KMS-11 (cell line): ENCODE results near the gene PTPRT.

Source experiments
- H2AFZ ChIP-seq: fragments of 200-600 bp; sonication (generic); 2 replicates; pipeline ENCODE4 v1.6.1; 2016; ENCODE audit warnings: antibody characterized with exemption, mixed run types, low read depth
- H3K27ac ChIP-seq: fragments of 200-600 bp; sonication (generic); 2 replicates; pipeline ENCODE4 v1.6.1; 2016; ENCODE audit warnings: mild to moderate bottlenecking, mixed run types
- H3K27me3 ChIP-seq: fragments of 200-600 bp; sonication (generic); 2 replicates; pipeline ENCODE4 v1.6.1; 2017; ENCODE audit warnings: mild to moderate bottlenecking, low read depth, mixed run types, moderate library complexity; ENCODE audit not compliant: insufficient read depth
- H3K36me3 ChIP-seq: fragments of 200-600 bp; sonication (generic); 2 replicates; pipeline ENCODE4 v1.6.1; 2017; ENCODE audit warnings: mild to moderate bottlenecking, mixed run types; ENCODE audit not compliant: insufficient read depth
- H3K4me1 ChIP-seq: fragments of 200-600 bp; sonication (generic); 2 replicates; pipeline ENCODE4 v1.6.1; 2016; ENCODE audit warnings: mild to moderate bottlenecking, low read depth, mixed run types; ENCODE audit not compliant: poor library complexity, severe bottlenecking
- H3K4me2 ChIP-seq: fragments of 200-600 bp; sonication (generic); 2 replicates; pipeline ENCODE4 v1.7.0; 2016; ENCODE audit warnings: mild to moderate bottlenecking, mixed run types
- H3K4me3 ChIP-seq: fragments of 200-600 bp; sonication (generic); IDR thresholded peaks from 2 replicates; pipeline ENCODE4 v1.6.1; 2017; ENCODE audit warnings: low read depth, low read length, mixed read lengths; ENCODE audit not compliant: insufficient read depth
- H3K79me2 ChIP-seq: fragments of 200-600 bp; sonication (generic); 2 replicates; pipeline ENCODE4 v1.6.1; 2016; ENCODE audit warnings: low read depth, mixed run types; ENCODE audit not compliant: insufficient read depth
- H3K9ac ChIP-seq: fragments of 200-600 bp; sonication (generic); 2 replicates; pipeline ENCODE4 v1.6.1; 2016; ENCODE audit warnings: mild to moderate bottlenecking, mixed run types
- H4K20me1 ChIP-seq: fragments of 200-600 bp; sonication (generic); 2 replicates; pipeline ENCODE4 v1.6.1; 2016; ENCODE audit warnings: mild to moderate bottlenecking, mixed run types; ENCODE audit not compliant: insufficient read depth
- TF ChIP-seq, protein P1 (sequence below): fragments of 200-600 bp; sonication (generic); conservative IDR thresholded peaks from 2 replicates; pipeline ENCODE4 v1.6.1; 2017; ENCODE audit warnings: low read depth, mild to moderate bottlenecking, antibody characterized with exemption, low read length, moderate library complexity, mixed read lengths

PTPRT gene

DNA sequence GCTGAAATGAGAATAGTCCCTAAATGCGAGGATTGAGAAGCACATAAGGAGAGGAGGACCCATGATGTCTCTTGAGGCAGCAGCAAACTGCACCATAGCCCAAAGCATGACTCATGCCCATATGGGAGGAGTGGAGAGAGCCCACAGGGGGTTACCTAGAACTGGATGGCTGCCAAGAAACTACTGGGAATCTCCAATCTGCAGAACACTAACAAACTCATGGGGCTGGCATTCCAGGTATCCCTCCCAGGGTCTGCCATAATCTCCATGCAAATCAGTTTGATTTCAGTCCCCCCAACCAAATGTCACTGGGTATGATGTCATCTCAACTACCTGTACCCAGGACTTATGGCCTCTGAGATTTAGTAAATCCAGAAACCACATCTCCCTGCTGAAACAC lies 410.5 kb downstream of the PTPRT start:
- TF ChIP-seq, protein P1, sequence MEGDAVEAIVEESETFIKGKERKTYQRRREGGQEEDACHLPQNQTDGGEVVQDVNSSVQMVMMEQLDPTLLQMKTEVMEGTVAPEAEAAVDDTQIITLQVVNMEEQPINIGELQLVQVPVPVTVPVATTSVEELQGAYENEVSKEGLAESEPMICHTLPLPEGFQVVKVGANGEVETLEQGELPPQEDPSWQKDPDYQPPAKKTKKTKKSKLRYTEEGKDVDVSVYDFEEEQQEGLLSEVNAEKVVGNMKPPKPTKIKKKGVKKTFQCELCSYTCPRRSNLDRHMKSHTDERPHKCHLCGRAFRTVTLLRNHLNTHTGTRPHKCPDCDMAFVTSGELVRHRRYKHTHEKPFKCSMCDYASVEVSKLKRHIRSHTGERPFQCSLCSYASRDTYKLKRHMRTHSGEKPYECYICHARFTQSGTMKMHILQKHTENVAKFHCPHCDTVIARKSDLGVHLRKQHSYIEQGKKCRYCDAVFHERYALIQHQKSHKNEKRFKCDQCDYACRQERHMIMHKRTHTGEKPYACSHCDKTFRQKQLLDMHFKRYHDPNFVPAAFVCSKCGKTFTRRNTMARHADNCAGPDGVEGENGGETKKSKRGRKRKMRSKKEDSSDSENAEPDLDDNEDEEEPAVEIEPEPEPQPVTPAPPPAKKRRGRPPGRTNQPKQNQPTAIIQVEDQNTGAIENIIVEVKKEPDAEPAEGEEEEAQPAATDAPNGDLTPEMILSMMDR, result no peak
- H3K4me1 ChIP-seq, result no peaks in the 10 kb centered on the region
- H3K4me2 ChIP-seq, result no peak overlapping the region
- H3K36me3 ChIP-seq, result no peaks in the 10 kb centered on the region
- no peaks in the 10 kb centered on the region for H3K79me2 ChIP-seq
- no peak overlapping the region for H3K27ac ChIP-seq
- H3K4me3 ChIP-seq, result no peak overlapping the region
- no peaks in the 10 kb centered on the region for H4K20me1 ChIP-seq
- no peaks in the 10 kb centered on the region for H3K27me3 ChIP-seq
- no peak overlapping the region for H3K9ac ChIP-seq
- no peak overlapping the region for H2AFZ ChIP-seq

DNA sequence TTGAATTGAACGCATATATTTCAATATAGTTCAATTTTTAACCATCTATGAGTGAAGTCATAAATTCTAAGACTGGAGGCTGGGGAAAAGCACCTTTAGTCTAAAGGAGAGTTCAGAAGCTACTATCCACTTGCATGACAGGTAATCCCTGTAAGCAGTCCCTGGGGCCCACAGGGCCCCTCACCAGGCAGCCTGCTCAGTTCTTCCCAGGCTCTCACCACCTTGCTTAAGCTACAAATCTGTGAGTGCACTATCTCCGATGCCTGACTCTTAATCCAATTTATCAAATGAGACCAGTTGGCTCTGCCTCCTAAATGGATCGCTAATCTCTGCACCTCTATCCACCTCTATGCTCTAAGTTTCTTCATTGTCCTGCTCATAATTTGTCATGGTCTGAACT lies 413.8 kb downstream of the PTPRT start:
- H4K20me1 ChIP-seq, result no peaks in the 10 kb centered on the region
- no peaks in the 10 kb centered on the region for H3K79me2 ChIP-seq
- no peak overlapping the region for H3K4me3 ChIP-seq
- H3K27me3 ChIP-seq, result no peaks in the 10 kb centered on the region
- no peak overlapping the region for H3K4me2 ChIP-seq
- no peak overlapping the region for H2AFZ ChIP-seq
- no peaks in the 10 kb centered on the region for H3K4me1 ChIP-seq
- TF ChIP-seq, protein P1, result no peak
- H3K9ac ChIP-seq, result no peak overlapping the region
- H3K36me3 ChIP-seq, result no peaks in the 10 kb centered on the region
- no peak overlapping the region for H3K27ac ChIP-seq

DNA sequence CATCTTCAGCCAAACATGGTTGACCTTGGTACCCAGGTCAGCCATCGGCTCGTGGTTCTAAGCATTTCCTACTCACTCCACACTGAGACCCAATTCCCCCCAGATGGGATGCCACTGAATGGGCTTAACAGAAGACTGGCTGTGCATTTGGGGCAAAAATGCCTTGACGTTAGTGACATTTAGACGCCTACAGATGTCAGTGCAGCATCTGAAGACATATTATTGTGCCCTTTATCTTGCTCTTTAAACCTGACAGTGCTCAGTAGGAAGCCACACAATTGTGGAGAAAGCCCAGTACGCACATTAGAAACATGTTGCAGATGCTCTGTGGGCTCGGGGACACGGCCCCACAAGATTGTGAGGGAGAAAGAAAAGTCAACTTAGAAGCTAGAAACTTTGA lies 414.7 kb downstream of the PTPRT start:
- no peak overlapping the region for H3K4me3 ChIP-seq

DNA sequence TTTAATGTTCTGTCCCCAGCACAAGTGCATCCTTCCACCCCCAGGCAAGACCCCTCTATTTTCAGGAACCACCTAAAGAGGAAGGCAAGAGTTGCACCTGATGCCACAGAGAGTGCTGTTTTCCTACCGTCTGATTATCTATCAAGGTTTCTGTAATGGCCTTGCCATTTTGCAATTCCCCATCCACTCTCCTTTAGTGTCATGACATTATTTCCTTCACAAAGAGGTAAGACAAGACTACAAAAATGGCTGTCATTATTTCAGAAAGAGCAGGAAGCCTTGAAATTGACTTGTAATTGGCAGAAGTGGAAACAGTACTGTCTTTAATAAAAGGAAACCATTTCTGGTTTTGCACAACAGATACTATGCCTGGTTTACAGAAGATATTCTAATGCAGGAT lies 426.7 kb downstream of the PTPRT start:
- Histone ChIP-seq H3K4me2 (no peak overlapping the region), H3K9ac (no peak overlapping the region), H3K36me3 (no peaks in the 10 kb centered on the region), H3K27ac (no peak overlapping the region), H3K4me1 (no peaks in the 10 kb centered on the region), H2AFZ (no peak overlapping the region), H3K27me3 (no peaks in the 10 kb centered on the region), H4K20me1 (no peaks in the 10 kb centered on the region), H3K4me3 (no peak overlapping the region), H3K79me2 (no peaks in the 10 kb centered on the region)
- TF ChIP-seq, protein P1, result no peak

More for the DNA sequence above, 414.7 kb downstream of the PTPRT start:
- Histone ChIP-seq H2AFZ (no peak overlapping the region), H3K27ac (no peak overlapping the region), H3K27me3 (no peaks in the 10 kb centered on the region), H3K9ac (no peak overlapping the region), H4K20me1 (no peaks in the 10 kb centered on the region), H3K4me2 (no peak overlapping the region), H3K4me1 (no peaks in the 10 kb centered on the region), H3K79me2 (no peaks in the 10 kb centered on the region), H3K36me3 (no peaks in the 10 kb centered on the region)
- TF ChIP-seq, protein P1, result no peak
